CD4-positive, alpha-beta T cell treated with Interleukin-1 beta for 1 hour (primary cell): ENCODE data around the gene MMP7.
"Not testable (repeated sequence)": the region's sequence is repeated elsewhere in the genome, so short reads cannot be mapped to it uniquely, and the experiment has no call there.

Experiments
- DNase-seq, 2 donors: peaks; one replicate each; pipeline ENCODE4 v3.0.0-alpha.2; 2020 to 2022

Gene MMP7

GRCh38 chr11:102538932-102539331 is 8.4 kb upstream of the MMP7 start:
- no peak for DNase-seq

GRCh38 chr11:102534261-102534872 is 3.8 kb upstream of the MMP7 start:
- no peak for DNase-seq

GRCh38 chr11:102528618-102529017 is 1.9 kb downstream of the MMP7 start:
- DNase-seq = no peak

GRCh38 chr11:102527684-102528083 is 2.9 kb downstream of the MMP7 start:
- DNase-seq = no peak

- DNase-seq = no peak
These were observed 3.5 kb downstream of the MMP7 start for GRCh38 chr11:102527041-102527440.

- no peak for DNase-seq
These were observed 6.7 kb downstream of the MMP7 start for GRCh38 chr11:102523887-102524286.

GRCh38 chr11:102523189-102523570 is 7.4 kb downstream of the MMP7 start:
- DNase-seq = no peak

GRCh38 chr11:102522312-102523188 is 8.0 kb downstream of the MMP7 start:
- DNase-seq = no peak

- DNase-seq = no peak
These were observed 9.4 kb downstream of the MMP7 start for GRCh38 chr11:102521121-102521520.

GRCh38 chr11:102520514-102520913 is 10.0 kb downstream of the MMP7 start:
- no peak for DNase-seq

GRCh38 chr11:102518296-102519094 is 12.1 kb downstream of the MMP7 start:
- DNase-seq = no peak

GRCh38 chr11:102517670-102518069 is 12.9 kb downstream of the MMP7 start:
- no peak for DNase-seq

- no peak for DNase-seq
These were observed 14.4 kb downstream of the MMP7 start for GRCh38 chr11:102516179-102516578.

GRCh38 chr11:102513869-102514268 is 16.7 kb downstream of the MMP7 start:
- no peak for DNase-seq

GRCh38 chr11:102510439-102511135 is 20.0 kb downstream of the MMP7 start:
- no peak for DNase-seq

GRCh38 chr11:102502831-102503230 is 27.7 kb downstream of the MMP7 start:
- DNase-seq = not testable (repeated sequence)

GRCh38 chr11:102500829-102501228 is 29.7 kb downstream of the MMP7 start:
- DNase-seq = no peak

- DNase-seq = no peak
These were observed 30.6 kb downstream of the MMP7 start for GRCh38 chr11:102499931-102500330.

- no peak for DNase-seq
These were observed 31.4 kb downstream of the MMP7 start for GRCh38 chr11:102499151-102499550.

- DNase-seq = no peak
These were observed 33.5 kb downstream of the MMP7 start for GRCh38 chr11:102497061-102497460.

GRCh38 chr11:102495161-102496042 is 35.1 kb downstream of the MMP7 start:
- DNase-seq = peak; percentile 56 to 78

GRCh38 chr11:102494216-102494615 is 36.3 kb downstream of the MMP7 start:
- DNase-seq = no peak
